Dedifferentiated amniotic fluid mesenchymal stem cell (primary cell): ENCODE measurements around the gene GJC1.
A peak's percentile ranks its signal among the peaks of the same experiment; 100 is the strongest.

Experiments used
- DNase-seq: peaks from one replicate; pipeline ENCODE4 v3.0.0-alpha.2; 2016; ENCODE audit errors: extremely low spot score

GJC1 gene

GRCh38 chr17:44829523-44830358, at the start of gene GJC1:
TSS of gene GJC1 (minus strand) at chr17:44830287. CDS start at chr17:44805817, 24,470 bp downstream.
- DNase-seq: no peak

GRCh38 chr17:44879376-44879775, 49.3 kb upstream of the GJC1 start:
- DNase-seq: no peak

- DNase-seq: peak; percentile 29
Observed at GRCh38 chr17:44878627-44879221, 48.6 kb upstream of the GJC1 start.

GRCh38 chr17:44877121-44877520, 47.0 kb upstream of the GJC1 start:
- no peak for DNase-seq

GRCh38 chr17:44875761-44876160, 45.7 kb upstream of the GJC1 start:
- no peak for DNase-seq

GRCh38 chr17:44872131-44872768, 42.2 kb upstream of the GJC1 start:
- no peak for DNase-seq

- DNase-seq: no peak
Observed at GRCh38 chr17:44871556-44871955, 41.5 kb upstream of the GJC1 start.

GRCh38 chr17:44867841-44868240, 37.8 kb upstream of the GJC1 start:
- no peak for DNase-seq

GRCh38 chr17:44865931-44866330, 35.8 kb upstream of the GJC1 start:
- no peak for DNase-seq

GRCh38 chr17:44865231-44865660, 35.2 kb upstream of the GJC1 start:
- DNase-seq: peak; percentile 64

GRCh38 chr17:44864831-44865230, 34.7 kb upstream of the GJC1 start:
- DNase-seq: no peak

GRCh38 chr17:44863061-44863918, 33.2 kb upstream of the GJC1 start:
- no peak for DNase-seq

GRCh38 chr17:44862278-44862914, 32.3 kb upstream of the GJC1 start:
- no peak for DNase-seq

- DNase-seq: no peak
Observed at GRCh38 chr17:44859701-44860100, 29.6 kb upstream of the GJC1 start.

- DNase-seq: no peak
Observed at GRCh38 chr17:44854192-44854591, 24.1 kb upstream of the GJC1 start.

- DNase-seq: no peak
Observed at GRCh38 chr17:44850612-44851011, 20.5 kb upstream of the GJC1 start.

- no peak for DNase-seq
Observed at GRCh38 chr17:44850025-44850424, 19.9 kb upstream of the GJC1 start.

GRCh38 chr17:44848961-44849489, 18.9 kb upstream of the GJC1 start:
- DNase-seq: no peak

- no peak for DNase-seq
Observed at GRCh38 chr17:44848257-44848795, 18.2 kb upstream of the GJC1 start.

- no peak for DNase-seq
Observed at GRCh38 chr17:44847586-44847985, 17.5 kb upstream of the GJC1 start, which contains the start of gene HIGD1B. TSS of gene HIGD1B (plus strand) at chr17:44847883. CDS start at chr17:44848153, 270 bp downstream.

- no peak for DNase-seq
Observed at GRCh38 chr17:44846206-44846605, 16.1 kb upstream of the GJC1 start.
